HG03439 (cell line): ENCODE measurements around the gene ZNF507.
"Not testable (repeated sequence)": the region's sequence is repeated elsewhere in the genome, so short reads cannot be mapped to it uniquely, and the experiment has no call there.

Source experiments
- ATAC-seq: cut with Tn5 transposase; IDR thresholded peaks from one replicate; pipeline ENCODE4 v1.9.1; 2021; ENCODE audit warnings: mild to moderate bottlenecking, moderate library complexity; ENCODE audit not compliant: unreplicated experiment

Gene ZNF507

GRCh38 chr19:32406161-32407003, 61.0 kb downstream of the ZNF507 start:
- no peak for ATAC-seq

- no peak for ATAC-seq
Observed at GRCh38 chr19:32407004-32407992, 61.9 kb downstream of the ZNF507 start.

- ATAC-seq, result no peak
Observed at GRCh38 chr19:32415246-32415645, 69.8 kb downstream of the ZNF507 start.

- no peak for ATAC-seq
Observed at GRCh38 chr19:32415669-32416068, 70.3 kb downstream of the ZNF507 start.

GRCh38 chr19:32416749-32417456, 71.5 kb downstream of the ZNF507 start:
- ATAC-seq, result no peak

GRCh38 chr19:32418155-32418554, 72.7 kb downstream of the ZNF507 start:
- ATAC-seq, result no peak

GRCh38 chr19:32421589-32422361, 76.4 kb downstream of the ZNF507 start:
- no peak for ATAC-seq

GRCh38 chr19:32422435-32422834, 77.0 kb downstream of the ZNF507 start:
- ATAC-seq, result no peak

GRCh38 chr19:32423944-32424343, 78.5 kb downstream of the ZNF507 start:
- ATAC-seq, result not testable (repeated sequence)

- ATAC-seq, result no peak
Observed at GRCh38 chr19:32427536-32427935, 82.1 kb downstream of the ZNF507 start.

GRCh38 chr19:32436692-32437091, 91.3 kb downstream of the ZNF507 start:
- no peak for ATAC-seq

GRCh38 chr19:32437096-32437495, 91.7 kb downstream of the ZNF507 start:
- ATAC-seq, result no peak
